HG03378 (cell line): ENCODE measurements around the gene TNPO3.
"Not testable (repeated sequence)": the region's sequence is repeated elsewhere in the genome, so short reads cannot be mapped to it uniquely, and the experiment has no call there.

Experiments
- ATAC-seq: cut with Tn5 transposase; IDR thresholded peaks from one replicate; pipeline ENCODE4 v1.9.1; 2021; ENCODE audit warnings: mild to moderate bottlenecking, moderate library complexity; ENCODE audit not compliant: unreplicated experiment

TNPO3 gene

GRCh38 chr7:129017933-129018538, 36.9 kb downstream of the TNPO3 start:
- no peak for ATAC-seq

- no peak for ATAC-seq
Observed at GRCh38 chr7:129017264-129017663, 37.6 kb downstream of the TNPO3 start.

GRCh38 chr7:129014501-129015101, 40.3 kb downstream of the TNPO3 start:
- ATAC-seq: no peak

- ATAC-seq: no peak
Observed at GRCh38 chr7:129013048-129013724, 41.7 kb downstream of the TNPO3 start.

- no peak for ATAC-seq
Observed at GRCh38 chr7:129012641-129013040, 42.3 kb downstream of the TNPO3 start.

- ATAC-seq: no peak
Observed at GRCh38 chr7:129010075-129010474, 44.8 kb downstream of the TNPO3 start.

GRCh38 chr7:129009437-129009836, 45.5 kb downstream of the TNPO3 start:
- ATAC-seq: peak; percentile 54

- peak; percentile 35 for ATAC-seq
Observed at GRCh38 chr7:129008645-129009414, 46.1 kb downstream of the TNPO3 start.

GRCh38 chr7:129007572-129007971, 47.3 kb downstream of the TNPO3 start:
- no peak for ATAC-seq

- ATAC-seq: no peak
Observed at GRCh38 chr7:129006636-129007414, 48.1 kb downstream of the TNPO3 start.

- ATAC-seq: no peak
Observed at GRCh38 chr7:129005186-129005585, 49.7 kb downstream of the TNPO3 start.

GRCh38 chr7:128997181-128997580, 57.7 kb downstream of the TNPO3 start:
- no peak for ATAC-seq

GRCh38 chr7:128994560-128994959, 60.4 kb downstream of the TNPO3 start:
- not testable (repeated sequence) for ATAC-seq

GRCh38 chr7:128993419-128993818, 61.5 kb downstream of the TNPO3 start:
- no peak for ATAC-seq

GRCh38 chr7:128989961-128990360, 65.0 kb downstream of the TNPO3 start:
- no peak for ATAC-seq

GRCh38 chr7:128988372-128988771, 66.5 kb downstream of the TNPO3 start:
- no peak for ATAC-seq

GRCh38 chr7:128986609-128987008, 68.3 kb downstream of the TNPO3 start:
- ATAC-seq: no peak

GRCh38 chr7:128985660-128986059, 69.3 kb downstream of the TNPO3 start:
- ATAC-seq: no peak

- no peak for ATAC-seq
Observed at GRCh38 chr7:128982105-128982504, 72.8 kb downstream of the TNPO3 start.

GRCh38 chr7:128974241-128974934, 80.5 kb downstream of the TNPO3 start:
- ATAC-seq: no peak
